HUES6 (cell line): ENCODE results near the gene AK4.
"Not testable (repeated sequence)": the region's sequence is repeated elsewhere in the genome, so short reads cannot be mapped to it uniquely, and the experiment has no call there.

Experiments used
- H3K27ac ChIP-seq: 2 replicates; pipeline ENCODE4 v1.7.0; 2013; ENCODE audit warnings: low read depth, mild to moderate bottlenecking, low read length, inconsistent platforms
- H3K27me3 ChIP-seq: 2 replicates; pipeline ENCODE4 v1.6.1; 2013; ENCODE audit warnings: low read length; ENCODE audit not compliant: control insufficient read depth, insufficient read depth
- H3K36me3 ChIP-seq: 2 replicates; pipeline ENCODE4 v1.6.1; 2013; ENCODE audit warnings: low read length; ENCODE audit not compliant: control insufficient read depth, insufficient read depth
- H3K4me1 ChIP-seq: 2 replicates; pipeline ENCODE4 v1.6.1; 2013; ENCODE audit warnings: low read length; ENCODE audit not compliant: control insufficient read depth, insufficient read depth
- H3K4me3 ChIP-seq: 2 replicates; pipeline ENCODE4 v1.5.1; 2013; ENCODE audit warnings: low read depth, low read length
- H3K9ac ChIP-seq: one replicate; pipeline ENCODE4 v1.6.1; 2013; ENCODE audit warnings: mild to moderate bottlenecking, low read length
- H3K9me3 ChIP-seq: 2 replicates; pipeline ENCODE4 v1.6.1; 2013; ENCODE audit warnings: low read depth, low read length; ENCODE audit not compliant: control insufficient read depth, insufficient read depth

The AK4 gene

DNA sequence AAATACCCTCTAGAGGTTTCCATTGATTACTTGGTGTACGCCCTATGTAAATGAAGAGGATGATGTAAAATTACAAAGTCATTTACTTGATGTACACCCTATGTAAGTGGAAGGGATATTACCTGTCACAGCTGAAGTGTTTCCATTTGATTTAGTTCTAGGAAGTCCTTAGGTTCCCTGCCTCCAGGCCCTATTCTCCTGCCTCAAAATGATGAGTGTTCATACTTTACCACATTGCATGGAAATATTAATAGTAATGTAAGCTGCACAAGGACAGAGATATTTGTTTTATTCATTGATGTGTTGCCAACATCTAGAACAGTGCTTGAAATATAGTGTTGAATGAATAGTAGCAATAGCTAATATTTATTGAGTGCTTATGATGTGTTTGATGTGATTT, 9.5 kb upstream of the AK4 start:
- H3K4me3 ChIP-seq = no peak overlapping the region
- no peak overlapping the region for H3K9ac ChIP-seq
- peaks cover 14% of the 10 kb centered on the region for H3K4me1 ChIP-seq
- H3K36me3 ChIP-seq = no peaks in the 10 kb centered on the region
- no peak overlapping the region for H3K27ac ChIP-seq
- H3K27me3 ChIP-seq = no peaks in the 10 kb centered on the region
- H3K9me3 ChIP-seq = no peaks in the 10 kb centered on the region

DNA sequence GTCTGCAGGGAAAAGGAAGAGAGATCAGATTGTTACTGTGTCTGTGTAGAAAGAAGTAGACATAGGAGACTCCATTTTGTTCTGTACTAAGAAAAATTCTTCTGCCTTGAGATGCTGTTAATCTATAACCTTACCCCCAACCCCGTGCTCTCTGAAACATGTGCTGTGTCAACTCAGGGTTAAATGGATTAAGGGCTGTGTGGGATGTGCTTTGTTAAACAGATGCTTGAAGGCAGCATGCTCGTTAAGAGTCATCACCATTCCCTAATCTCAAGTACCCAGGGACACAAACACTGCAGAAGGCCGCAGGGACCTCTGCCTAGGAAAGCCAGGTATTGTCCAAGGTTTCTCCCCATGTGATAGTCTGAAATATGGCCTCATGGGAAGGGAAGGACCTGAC, 8.2 kb upstream of the AK4 start:
- H3K9ac ChIP-seq, H3K27me3 ChIP-seq, H3K9me3 ChIP-seq, H3K36me3 ChIP-seq, H3K27ac ChIP-seq, H3K4me3 ChIP-seq: not testable (repeated sequence)
- peaks cover 14% of the 10 kb centered on the region for H3K4me1 ChIP-seq

- no peaks in the 10 kb centered on the region for H3K9me3 ChIP-seq
- H3K4me1 ChIP-seq = peaks cover 19% of the 10 kb centered on the region
- peaks cover 19% of the 10 kb centered on the region for H3K27me3 ChIP-seq
- no peak overlapping the region for H3K9ac ChIP-seq
- no peaks in the 10 kb centered on the region for H3K36me3 ChIP-seq
- H3K27ac ChIP-seq = no peak overlapping the region
- no peak overlapping the region for H3K4me3 ChIP-seq
These were observed 6.6 kb upstream of the AK4 start for GRCh38 chr1:65141394-65141793.

DNA sequence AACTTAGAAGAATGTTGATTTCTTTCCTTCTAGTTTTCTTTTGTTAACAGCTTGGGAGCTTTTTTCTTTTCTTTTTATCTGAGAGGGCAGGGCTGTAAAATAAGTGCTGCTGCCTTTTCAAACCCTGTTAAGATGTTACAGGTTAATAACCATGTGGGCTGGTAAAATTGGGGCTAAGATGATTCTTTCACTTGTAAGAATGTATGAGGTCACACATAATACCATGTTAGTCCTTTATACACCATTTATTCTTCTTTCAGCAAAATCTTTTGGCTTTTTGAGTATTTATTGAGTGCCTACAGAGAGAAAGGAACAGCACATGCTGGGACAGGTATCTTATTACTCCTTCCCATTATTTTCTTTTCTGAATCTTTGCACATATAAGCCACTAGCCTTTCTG, 6.1 kb upstream of the AK4 start:
- Histone ChIP-seq H3K36me3 (no peaks in the 10 kb centered on the region), H3K27me3 (peaks cover 24% of the 10 kb centered on the region), H3K9ac (no peak overlapping the region), H3K4me3 (no peak overlapping the region), H3K27ac (no peak overlapping the region), H3K4me1 (peaks cover 21% of the 10 kb centered on the region), H3K9me3 (no peaks in the 10 kb centered on the region)

DNA sequence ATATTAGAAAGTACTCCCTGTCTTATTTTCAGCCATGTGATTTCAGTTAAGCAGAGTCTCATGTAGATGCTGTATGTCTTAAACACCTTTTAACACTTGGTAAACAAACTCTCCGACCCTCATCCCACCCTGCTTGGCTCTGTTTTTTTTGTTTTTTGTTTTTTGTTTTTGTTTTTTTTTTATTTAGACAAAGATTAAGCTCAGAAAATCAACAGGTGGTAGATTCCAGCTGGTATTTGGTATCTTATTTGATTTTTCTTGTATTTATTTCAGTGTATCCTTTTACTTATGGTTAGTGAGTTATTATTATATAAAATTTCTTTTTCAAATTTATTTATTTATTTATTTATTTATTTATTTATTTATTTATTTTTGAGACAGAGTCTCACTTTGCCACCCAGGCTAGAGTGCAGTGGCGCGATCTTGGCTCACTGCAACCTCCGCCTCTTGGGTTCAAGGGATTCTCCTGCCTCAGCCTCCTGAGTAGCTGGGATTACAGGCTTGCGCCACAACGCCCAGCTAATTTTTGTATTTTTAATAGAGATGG, 4.8 kb upstream of the AK4 start:
- Histone ChIP-seq H3K4me1 (peaks cover 21% of the 10 kb centered on the region), H3K27me3 (peaks cover 33% of the 10 kb centered on the region)
- H3K9me3 ChIP-seq, H3K9ac ChIP-seq, H3K27ac ChIP-seq, H3K36me3 ChIP-seq, H3K4me3 ChIP-seq: not testable (repeated sequence)

- Histone ChIP-seq H3K9me3 (no peaks in the 10 kb centered on the region), H3K27ac (peak overlapping the region; percentile 87; the same call in 1 of the 2 replicates), H3K4me3 (peak overlapping the region; percentile 61), H3K4me1 (peaks cover 26% of the 10 kb centered on the region), H3K9ac (peak overlapping the region; percentile 85), H3K27me3 (peaks cover 42% of the 10 kb centered on the region), H3K36me3 (no peaks in the 10 kb centered on the region)
These were observed 1.0 kb upstream of the AK4 start for GRCh38 chr1:65146908-65147423.

GRCh38 chr1:65147424-65148177, 402 bp upstream of the AK4 start:
- no peaks in the 10 kb centered on the region for H3K9me3 ChIP-seq
- H3K27me3 ChIP-seq = peaks cover 42% of the 10 kb centered on the region
- H3K9ac ChIP-seq = peak overlapping the region; percentile 85
- peak overlapping the region; percentile 61 for H3K4me3 ChIP-seq
- H3K27ac ChIP-seq = peak overlapping the region; percentile 87; the same call in 1 of the 2 replicates
- no peaks in the 10 kb centered on the region for H3K36me3 ChIP-seq
- H3K4me1 ChIP-seq = peaks cover 27% of the 10 kb centered on the region

DNA sequence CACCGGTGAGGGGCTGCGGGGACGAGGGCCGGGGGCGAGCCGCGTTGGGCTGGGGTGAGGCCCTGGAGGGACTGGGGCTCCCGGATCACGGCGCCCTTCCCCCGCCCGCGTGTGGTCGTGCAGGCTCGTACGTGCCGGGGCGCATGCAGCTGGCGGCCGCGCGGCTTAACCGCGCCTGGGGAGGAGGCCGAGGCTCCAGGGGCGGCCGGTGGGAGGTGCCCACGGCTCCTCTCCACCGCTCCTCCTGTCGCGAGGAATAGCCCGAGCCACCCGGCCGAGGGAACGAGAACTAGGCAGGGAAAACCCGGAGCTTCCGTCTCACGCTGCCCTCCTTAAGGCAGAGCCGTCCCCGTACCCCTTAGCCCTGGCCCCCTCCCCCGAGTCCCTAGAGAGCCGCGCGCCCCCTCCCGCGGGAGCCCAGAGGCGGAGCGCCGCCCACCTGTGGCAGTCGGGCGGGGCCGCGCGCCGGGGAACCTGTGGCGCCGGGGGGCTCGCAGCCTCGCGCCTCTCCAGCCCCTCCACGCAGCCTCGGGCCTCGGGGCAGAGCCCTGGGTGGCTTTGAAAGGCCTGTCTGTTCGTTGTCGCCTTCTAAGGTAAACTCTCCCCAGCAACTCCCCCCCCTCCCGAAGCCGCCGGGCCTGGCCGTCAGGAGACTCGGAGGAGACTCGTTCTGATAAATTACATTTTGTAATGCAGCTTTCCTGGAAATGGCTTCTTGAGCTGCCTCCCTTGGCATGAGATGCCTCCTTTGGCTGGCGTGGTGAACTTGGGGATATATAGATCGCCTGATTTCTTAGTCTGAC, 746 bp downstream of the AK4 start:
- Histone ChIP-seq H3K4me1 (peaks cover 27% of the 10 kb centered on the region), H3K9ac (peak overlapping the region; percentile 85), H3K36me3 (no peaks in the 10 kb centered on the region), H3K9me3 (no peaks in the 10 kb centered on the region), H3K4me3 (peak overlapping the region; percentile 61), H3K27ac (peak overlapping the region; percentile 87; the same call in 1 of the 2 replicates), H3K27me3 (peaks cover 42% of the 10 kb centered on the region)

DNA sequence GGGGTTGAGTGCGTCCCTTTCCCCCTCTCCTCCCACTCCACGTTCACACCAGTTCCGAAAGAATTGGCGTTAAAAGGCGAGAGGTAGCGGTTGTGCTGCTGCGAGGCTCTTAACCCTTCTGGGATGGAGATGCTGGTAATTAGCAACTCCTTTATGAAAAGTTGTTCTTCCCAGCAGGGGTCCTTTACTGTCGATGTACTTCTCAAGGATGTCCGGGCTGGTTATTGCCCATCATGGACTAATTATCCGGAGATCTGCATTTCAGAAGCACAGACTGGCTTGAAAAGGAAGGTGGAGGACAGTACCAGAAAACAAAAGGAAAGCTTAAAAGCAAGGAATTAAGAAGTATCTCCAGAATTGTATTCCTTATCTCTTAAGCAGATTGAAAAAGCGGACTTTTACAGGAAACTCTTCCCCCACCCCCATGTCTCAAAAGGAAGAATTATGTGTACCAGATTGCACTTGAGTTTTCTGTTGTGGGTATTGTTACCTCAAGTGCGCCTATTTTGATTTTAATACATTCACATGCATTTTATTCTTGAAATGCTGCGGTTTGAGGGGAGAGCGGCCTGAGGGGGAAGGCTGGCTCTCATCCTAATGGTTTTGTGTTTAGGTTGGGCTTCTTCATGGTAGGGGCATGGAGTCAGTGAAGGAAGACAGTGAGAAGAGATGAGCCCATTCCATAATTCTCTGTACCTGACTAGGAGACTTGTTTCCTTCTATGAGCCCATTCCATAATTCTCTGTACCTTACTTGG, 1.5 kb downstream of the AK4 start:
- Histone ChIP-seq H3K9me3 (no peaks in the 10 kb centered on the region), H3K27me3 (peaks cover 41% of the 10 kb centered on the region), H3K27ac (peak overlapping the region; percentile 87; the same call in 1 of the 2 replicates), H3K36me3 (no peaks in the 10 kb centered on the region), H3K4me3 (peak overlapping the region; percentile 61), H3K9ac (peak overlapping the region; percentile 85), H3K4me1 (peaks cover 27% of the 10 kb centered on the region)

DNA sequence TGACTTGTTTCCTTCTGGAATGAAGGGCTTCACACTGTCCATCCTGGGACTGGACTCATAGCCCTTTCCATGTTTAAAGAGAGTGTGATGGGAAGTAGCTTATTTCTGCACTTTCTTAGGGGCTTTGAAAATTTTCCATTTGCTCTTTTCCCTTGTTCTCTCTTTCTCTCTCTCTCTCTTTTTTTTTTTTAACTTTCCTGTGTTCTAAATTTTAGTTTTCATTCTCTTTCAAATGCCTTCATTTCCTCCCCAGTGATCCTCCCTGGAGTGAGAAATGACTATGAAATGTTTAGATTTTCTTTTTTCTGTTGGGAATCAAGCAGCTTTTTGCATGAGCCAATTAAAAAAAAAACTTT, 2.1 kb downstream of the AK4 start:
- H3K9me3 ChIP-seq = no peaks in the 10 kb centered on the region
- H3K27ac ChIP-seq = peak overlapping the region; percentile 87; the same call in 1 of the 2 replicates
- no peaks in the 10 kb centered on the region for H3K36me3 ChIP-seq
- peak overlapping the region; percentile 61 for H3K4me3 ChIP-seq
- H3K4me1 ChIP-seq = peaks cover 26% of the 10 kb centered on the region
- H3K9ac ChIP-seq = peak overlapping the region; percentile 85
- H3K27me3 ChIP-seq = peaks cover 36% of the 10 kb centered on the region
